ENCODE results near the gene RGS3.
A peak's percentile ranks its signal among the peaks of the same experiment; 100 is the strongest.

RGS3 gene

DNA sequence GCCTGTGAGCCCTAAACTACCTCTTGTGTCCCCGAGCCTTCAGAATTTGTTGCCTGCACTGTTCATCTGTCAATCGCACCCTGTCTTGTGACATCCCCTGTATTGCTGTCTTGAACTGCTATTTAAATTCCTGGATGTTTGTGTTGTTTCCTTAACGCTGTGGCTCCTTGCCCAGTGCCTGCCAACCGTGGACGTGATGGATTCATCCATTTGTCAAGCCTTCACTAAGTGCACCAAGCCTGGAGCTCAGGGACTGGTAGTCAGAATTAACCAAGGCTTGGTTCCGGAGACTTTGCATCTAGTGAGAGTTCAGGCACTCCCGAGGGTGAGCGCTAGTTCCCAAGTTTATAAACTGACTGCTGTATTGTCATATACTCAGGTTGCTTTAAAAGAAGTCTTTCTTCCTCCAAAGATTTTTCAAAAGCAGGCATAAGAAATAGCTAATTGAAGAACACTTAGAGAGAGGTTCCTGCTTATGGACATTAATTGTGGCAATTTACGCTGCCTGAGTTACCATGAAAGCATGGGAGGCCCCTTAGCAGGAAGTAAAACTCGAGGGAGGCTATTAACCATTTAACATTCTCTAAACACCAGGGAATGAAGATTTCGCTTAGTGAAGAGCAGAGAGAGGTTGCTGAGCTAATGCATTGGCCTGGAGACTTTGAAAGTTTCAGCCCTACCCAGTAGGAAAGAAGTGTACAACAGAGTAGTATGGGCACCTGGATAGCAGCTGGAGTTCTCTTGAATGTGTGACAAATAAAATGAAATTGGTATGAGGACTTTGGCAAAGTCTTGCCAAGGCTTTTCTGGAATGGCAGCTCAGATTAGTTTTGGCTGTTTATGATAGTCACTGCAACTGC is 29.0 kb downstream of the RGS3 start:
- DNase-seq: no peak

DNA sequence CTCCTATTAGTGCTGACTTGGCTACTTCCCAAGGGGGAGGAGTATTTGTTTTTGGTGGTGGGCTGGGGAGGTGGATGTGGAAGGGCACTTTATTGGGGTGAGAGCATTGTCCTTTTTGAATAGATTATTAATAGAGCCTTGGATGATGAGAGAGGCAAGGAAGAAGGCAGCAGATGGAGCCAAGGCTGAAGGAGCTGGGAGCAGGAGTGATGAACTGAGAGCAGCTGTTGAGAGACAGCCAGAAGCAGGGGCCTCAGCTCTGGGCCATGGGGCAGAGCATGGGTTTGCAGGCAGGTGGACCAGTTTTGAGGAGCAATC is 29.6 kb downstream of the RGS3 start:
- no peak for DNase-seq

DNA sequence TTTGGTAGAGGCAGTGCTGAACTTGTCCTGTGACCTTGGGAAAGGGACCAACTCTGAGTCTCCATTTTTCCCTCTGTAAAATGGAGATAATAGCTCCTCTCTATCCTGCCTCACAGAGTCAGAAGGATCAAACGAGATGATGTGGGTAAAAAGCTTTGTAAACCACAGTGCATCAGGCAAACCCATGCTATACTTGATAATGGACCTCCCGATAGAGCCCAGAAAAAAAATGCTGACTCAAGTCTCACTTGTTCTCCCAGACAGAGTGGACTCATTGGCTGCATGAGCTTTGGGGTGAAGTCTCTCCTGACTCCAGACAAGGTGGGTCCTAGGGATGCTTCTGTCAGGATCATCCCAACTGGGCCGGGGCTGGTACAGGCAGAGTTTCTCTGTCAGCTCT is 32.0 kb downstream of the RGS3 start:
- DNase-seq: no peak

- DNase-seq: no peak
Observed at GRCh38 chr9:113497051-113497450, 33.5 kb downstream of the RGS3 start.

GRCh38 chr9:113499153-113499875 is 35.8 kb downstream of the RGS3 start:
- DNase-seq: no peak

DNA sequence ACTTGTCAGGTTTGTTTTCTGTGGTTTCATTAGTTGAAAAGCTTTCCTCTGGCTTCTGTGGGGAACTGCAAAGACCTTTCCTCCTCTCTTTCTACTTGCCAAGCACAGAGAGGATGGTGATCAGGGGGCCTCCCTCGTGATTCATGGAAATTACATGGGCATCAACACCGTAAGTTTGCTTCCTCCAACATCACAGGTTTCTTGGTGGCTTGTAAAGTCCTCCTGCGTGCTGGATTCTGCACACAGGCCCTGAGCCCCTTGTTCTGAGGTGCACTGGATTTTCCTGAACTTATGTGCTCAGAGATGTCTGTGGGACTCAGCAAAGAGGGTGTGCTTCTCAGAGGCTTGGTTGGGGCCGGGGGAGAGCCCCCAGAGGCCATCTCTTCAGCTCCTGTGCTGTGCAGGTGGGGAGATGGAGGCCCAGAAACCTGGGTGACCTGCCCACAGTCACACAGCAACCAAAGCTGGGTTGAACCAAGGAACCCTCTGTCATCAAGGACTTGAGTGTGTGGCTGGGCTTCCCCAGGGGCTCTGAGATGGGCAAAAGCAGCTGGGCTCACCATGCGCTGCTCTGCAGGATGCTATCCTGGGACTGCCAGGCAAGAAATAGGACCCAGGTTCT is 36.5 kb downstream of the RGS3 start:
- no peak for DNase-seq

- DNase-seq: no peak
Observed at GRCh38 chr9:113501129-113501686, 37.7 kb downstream of the RGS3 start.

GRCh38 chr9:113501852-113502251 is 38.3 kb downstream of the RGS3 start:
- no peak for DNase-seq

DNA sequence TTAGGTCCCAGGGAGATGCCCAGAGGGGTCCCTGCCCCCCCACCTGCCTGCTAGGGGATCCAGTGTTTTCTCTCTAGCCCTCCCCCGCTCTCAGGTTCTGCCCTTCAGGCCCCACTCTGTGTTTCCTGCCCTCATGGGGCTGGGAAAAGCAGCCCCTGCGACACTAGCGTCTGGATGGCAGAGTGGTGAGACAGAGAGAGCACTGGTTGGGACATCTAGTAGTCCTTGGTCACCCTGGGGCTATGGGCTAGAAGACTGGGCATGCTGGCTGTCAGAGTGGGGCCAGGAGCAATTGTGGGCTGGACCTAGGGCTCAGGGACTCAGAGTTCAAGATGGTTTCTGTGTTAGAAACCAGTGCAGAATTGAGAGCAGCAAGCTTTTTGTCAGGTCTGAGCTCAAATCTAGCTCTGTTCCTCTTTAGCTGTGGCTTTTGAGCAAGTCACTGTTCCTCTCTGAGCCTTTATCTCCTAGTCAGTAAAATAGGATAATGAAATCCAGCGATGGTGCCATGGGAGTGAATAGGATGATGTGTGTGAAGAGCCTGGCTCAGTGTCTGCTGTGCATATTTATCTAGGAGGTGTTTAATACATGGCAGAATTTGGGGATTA is 39.0 kb downstream of the RGS3 start:
- no peak for DNase-seq

DNA sequence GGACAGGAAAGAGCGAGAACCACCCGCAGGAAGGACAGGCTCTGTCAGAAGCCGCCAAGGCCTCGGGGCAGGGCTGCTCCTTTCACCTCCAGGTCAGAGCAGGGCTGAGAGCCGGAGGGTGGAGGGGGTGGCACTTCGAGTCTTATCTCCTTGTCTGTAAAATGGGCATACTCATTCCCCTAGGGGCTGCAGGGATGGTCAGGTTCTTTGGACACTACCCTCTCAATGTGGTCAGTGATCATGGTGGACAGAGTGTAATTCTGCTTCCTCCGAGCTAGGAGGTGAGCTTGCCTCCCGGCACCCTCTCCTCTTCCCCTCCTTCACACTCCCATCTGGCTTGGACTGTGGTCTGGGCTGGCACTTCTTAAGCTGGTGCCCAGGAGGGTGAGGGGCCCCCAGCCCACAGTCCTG is 39.6 kb downstream of the RGS3 start:
- DNase-seq: no peak

DNA sequence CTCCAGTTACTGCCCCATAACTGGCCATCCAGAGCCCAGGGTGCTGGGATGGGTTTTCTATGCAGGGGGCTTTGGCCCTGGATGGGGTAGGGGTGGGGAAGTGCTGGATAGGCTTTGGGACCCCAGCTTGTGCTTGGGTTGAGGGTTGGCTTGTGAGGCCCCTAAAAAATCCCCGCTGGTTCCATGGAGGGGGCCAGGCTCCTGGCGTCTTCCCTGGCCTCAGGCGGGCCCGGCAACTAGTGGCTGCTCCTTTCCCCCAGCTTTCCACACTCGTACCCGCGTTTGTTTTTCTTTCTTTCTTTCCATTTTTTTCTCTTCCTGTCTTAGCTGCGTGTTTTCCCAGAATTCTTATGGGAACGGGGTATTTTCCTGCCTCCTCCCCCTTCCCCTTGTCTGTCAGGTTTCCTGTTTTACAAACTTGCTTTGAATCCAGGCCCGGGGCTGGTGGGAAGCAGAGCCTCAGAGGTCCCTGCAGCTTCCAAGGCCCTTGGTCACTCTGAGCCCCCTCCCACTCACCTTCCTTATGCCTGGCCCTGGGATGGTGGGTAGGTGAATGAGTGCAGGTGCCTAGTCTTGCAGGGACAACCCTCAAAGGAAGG is 40.2 kb downstream of the RGS3 start:
- DNase-seq: no peak

- no peak for DNase-seq
Observed at GRCh38 chr9:113504725-113505590, 41.4 kb downstream of the RGS3 start.

DNA sequence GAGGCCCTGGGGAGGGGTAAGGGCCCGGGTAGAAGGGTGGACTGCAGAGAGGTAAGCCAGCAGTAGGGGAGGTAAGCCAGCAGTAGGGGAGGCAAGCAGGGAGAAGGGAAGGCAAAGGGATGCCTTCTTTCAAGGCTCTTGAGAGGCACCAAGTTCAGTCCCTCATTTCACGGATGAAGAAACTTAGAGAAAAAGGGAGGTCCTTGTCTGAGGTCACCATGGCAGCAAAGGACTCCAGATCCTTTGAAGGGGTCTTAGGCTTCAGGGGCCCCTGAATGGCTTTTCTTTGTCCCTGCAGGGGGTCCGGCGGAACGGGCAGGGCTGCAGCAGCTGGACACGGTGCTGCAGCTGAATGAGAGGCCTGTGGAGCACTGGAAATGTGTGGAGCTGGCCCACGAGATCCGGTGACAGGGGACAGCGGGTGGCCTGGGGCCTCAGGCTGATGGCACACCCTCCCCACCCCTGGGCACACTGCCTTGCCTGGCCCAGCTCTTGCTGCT is 42.6 kb downstream of the RGS3 start:
- no peak for DNase-seq

- DNase-seq: no peak
Observed at GRCh38 chr9:113507256-113507655, 43.7 kb downstream of the RGS3 start.

DNA sequence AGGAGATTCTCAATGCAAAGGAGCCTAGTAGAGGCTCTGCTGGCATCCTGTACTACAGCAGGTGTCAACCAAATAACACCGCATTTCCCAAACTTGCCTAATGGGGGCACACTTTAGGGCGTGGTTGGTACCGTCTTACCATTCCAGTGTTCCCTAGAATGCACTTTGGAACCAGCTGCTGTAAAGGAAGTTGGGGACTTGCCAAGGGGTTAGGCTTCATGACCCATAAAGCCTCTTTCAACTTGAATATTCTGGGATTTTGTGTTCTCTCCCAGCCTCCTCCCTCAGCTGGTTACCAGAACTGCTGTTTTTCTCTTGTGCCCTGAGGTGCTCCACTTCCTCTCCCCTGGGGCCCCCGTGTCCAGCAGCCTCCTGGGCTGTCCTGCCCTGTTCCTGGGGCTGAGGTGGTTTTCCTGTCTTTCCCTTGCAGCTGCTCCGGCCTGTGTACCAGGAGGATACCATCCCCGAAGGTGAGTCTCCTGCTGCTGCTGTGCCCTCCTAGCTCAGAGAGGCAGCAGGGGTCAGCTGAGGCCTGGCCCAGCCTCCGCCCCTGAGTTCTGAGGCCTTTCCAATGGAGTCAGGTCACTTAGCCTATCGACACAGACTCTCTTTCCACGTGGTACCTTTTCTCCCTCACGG is 44.7 kb downstream of the RGS3 start:
- DNase-seq: no peak

DNA sequence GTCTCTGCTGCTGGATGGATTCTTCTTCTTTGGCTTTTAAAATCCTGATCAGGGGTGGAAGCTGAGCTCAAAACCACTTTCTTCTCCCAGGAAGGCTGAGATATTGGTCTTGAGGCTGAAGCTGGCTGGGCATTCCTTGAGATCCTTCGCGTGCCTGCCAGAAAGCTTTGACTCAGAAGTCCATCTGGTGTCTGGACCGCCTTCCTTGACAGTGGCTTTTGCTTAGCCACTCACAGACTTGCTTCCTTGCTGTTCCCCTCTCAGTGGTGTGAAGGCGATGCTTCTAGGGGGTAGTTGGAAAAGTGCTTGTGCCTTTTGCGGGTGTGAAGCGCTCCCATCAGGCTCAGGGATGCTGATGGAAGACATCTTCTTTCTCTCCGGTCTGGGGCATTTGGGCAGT is 45.9 kb downstream of the RGS3 start:
- DNase-seq: no peak

DNA sequence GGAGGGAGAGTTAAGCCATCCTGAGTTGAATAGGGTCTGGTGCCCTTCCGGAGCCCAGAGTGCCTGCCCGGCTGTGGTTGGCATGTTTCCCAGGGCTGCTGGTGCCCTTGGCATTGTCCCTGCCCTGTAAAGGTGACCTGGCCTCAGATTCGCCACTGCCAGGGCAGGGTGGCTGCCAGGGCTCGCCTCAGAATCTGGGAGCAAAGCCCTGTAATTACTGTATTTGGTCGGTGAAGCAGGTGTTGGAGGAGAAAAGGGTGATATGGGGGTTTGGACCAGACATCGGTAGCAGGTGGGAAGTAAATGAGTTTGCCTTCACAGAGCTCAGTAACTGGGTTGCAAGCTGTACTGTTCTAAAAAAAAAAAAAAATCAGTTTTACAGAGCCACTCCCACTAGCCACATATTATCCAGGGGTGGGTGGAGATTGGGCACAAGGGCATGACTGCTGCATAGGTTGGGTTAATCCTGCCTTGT is 47.6 kb downstream of the RGS3 start:
- DNase-seq: peak in 1 of 5 experiments; percentile 13

GRCh38 chr9:113511856-113512761 is 48.6 kb downstream of the RGS3 start:
- peak in 4 of 5 experiments; percentile 39 to 94 (median 78) for DNase-seq

- DNase-seq: no peak
Observed at GRCh38 chr9:113513111-113513510, 49.6 kb downstream of the RGS3 start.

- DNase-seq: peak in 1 of 5 experiments; percentile 27
Observed at GRCh38 chr9:113513536-113513935, 50.0 kb downstream of the RGS3 start.
